Measurements from ENCODE around the gene TRPV6.

Gene TRPV6

DNA sequence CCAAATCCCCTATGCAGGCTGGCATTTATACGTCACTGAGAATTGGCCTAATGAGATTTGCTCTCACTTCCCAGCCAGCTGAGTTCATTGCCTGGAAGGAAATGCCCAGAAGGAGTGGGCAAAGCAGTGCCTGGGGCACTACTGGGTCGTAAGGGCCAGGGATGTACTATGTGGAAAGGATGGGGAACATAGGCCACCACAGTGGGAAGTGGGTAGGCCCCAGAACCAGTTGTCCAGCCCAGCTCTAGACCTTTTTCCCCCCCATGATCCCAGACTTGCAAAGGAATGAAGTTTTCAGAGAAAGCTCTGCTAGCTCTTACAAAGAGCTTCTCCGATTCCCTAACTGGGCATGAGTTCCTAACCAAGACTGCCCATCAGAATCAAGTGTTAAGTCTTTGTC lies 34.1 kb upstream of the TRPV6 start:
- Histone ChIP-seq H3K4me1 (ENCODE audit: control insufficient read depth, insufficient read depth, low read length) (no peaks in the 10 kb centered on the region), H3K4me3 (ENCODE audit: low read length in 2 of 2) (no peak overlapping the region)

DNA sequence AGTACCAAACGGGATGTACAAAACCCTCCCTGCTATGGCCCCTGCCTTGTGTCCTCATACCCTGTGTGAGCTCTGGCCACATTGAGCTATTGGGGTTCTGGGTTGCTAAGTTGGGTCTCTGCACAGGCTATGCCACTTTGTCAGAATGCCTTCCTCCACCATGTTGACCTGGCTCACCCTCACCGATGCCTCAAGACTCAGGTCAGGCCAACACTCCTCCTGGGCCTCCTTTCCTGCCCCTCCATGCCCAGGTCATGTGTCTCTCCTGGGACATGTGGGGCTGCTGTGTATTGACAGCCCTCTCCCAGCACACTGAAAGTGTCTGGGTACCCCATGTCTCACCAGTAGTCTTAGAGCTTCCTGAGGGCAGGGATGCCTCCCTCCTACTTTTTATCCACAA lies 33.4 kb upstream of the TRPV6 start:
- no peak overlapping the region for H3K9ac ChIP-seq (ENCODE audit: low read length in 2 of 2)
- H3K9me3 ChIP-seq (ENCODE audit: control insufficient read depth in 2 of 2, low read length in 2 of 2) = no peaks in the 10 kb centered on the region
- no peak overlapping the region for H3K4me3 ChIP-seq (ENCODE audit: low read length in 2 of 2)
- no peak overlapping the region for H3K27ac ChIP-seq (ENCODE audit: low read length)
- no peaks in the 10 kb centered on the region for H3K36me3 ChIP-seq (ENCODE audit: control insufficient read depth in 2 of 2, insufficient read depth in 2 of 2, low read length in 2 of 2)
- peaks cover 0 to 2% of the 10 kb centered on the region in 2 donors for H3K27me3 ChIP-seq (ENCODE audit: control insufficient read depth in 1 of 2, insufficient read depth in 2 of 2, low read length in 2 of 2)
- H3K4me1 ChIP-seq (ENCODE audit: control insufficient read depth, insufficient read depth, low read length) = no peaks in the 10 kb centered on the region

More for the DNA sequence above, 34.1 kb upstream of the TRPV6 start:
- no peak overlapping the region for H3K27ac ChIP-seq (ENCODE audit: low read length)
- peaks cover 0 to 2% of the 10 kb centered on the region in 2 donors for H3K27me3 ChIP-seq (ENCODE audit: control insufficient read depth in 1 of 2, insufficient read depth in 2 of 2, low read length in 2 of 2)
- H3K9ac ChIP-seq (ENCODE audit: low read length in 2 of 2) = no peak overlapping the region
- no peaks in the 10 kb centered on the region for H3K36me3 ChIP-seq (ENCODE audit: control insufficient read depth in 2 of 2, insufficient read depth in 2 of 2, low read length in 2 of 2)
- no peaks in the 10 kb centered on the region for H3K9me3 ChIP-seq (ENCODE audit: control insufficient read depth in 2 of 2, low read length in 2 of 2)

DNA sequence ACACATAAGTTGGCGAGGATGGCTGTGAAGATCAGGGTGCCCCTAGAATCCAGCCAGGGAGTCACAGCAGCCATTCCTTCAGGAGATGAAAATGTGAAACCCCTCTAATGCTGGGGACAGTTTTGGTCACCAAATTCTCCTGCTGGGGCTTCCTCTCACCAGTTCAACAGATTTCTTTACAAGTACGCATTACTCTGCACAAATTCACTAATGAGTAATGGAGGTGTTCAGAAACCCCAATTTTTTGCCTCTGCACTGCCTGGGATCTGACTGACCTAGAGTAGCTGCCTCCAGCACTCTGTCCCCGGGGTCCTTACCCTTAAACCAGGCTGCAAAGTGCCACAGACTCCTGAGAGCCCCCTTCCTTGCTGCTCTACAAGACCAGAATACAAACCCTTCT lies 31.9 kb upstream of the TRPV6 start:
- peaks cover 0 to 2% of the 10 kb centered on the region in 2 donors for H3K27me3 ChIP-seq (ENCODE audit: control insufficient read depth in 1 of 2, insufficient read depth in 2 of 2, low read length in 2 of 2)
- no peak overlapping the region for H3K9ac ChIP-seq (ENCODE audit: low read length in 2 of 2)
- no peaks in the 10 kb centered on the region for H3K9me3 ChIP-seq (ENCODE audit: control insufficient read depth in 2 of 2, low read length in 2 of 2)
- H3K4me3 ChIP-seq (ENCODE audit: low read length in 2 of 2) = no peak overlapping the region
- H3K27ac ChIP-seq (ENCODE audit: low read length) = no peak overlapping the region
- H3K36me3 ChIP-seq (ENCODE audit: control insufficient read depth in 2 of 2, insufficient read depth in 2 of 2, low read length in 2 of 2) = no peaks in the 10 kb centered on the region
- no peaks in the 10 kb centered on the region for H3K4me1 ChIP-seq (ENCODE audit: control insufficient read depth, insufficient read depth, low read length)

DNA sequence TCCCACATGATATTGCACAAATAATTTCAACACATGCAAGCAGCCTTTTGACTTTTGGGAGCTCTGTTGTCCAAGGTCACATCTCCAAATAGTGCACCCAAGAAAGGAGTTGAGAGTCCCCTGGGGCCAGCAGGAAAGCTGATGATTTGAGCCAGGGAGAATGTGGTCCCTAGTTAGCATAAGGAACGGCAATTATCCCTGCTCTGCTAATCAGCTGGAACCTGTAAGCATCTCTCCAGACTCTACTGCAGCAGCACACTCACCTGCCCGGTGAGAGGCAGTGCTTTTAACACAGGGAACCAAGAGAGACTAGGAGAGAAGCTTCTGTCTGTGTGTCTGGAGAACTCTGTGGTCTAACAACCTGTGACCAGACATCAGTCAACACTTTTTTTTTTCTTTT lies 31.0 kb upstream of the TRPV6 start:
- H3K4me3 ChIP-seq (ENCODE audit: low read length in 2 of 2) = no peak overlapping the region
- H3K36me3 ChIP-seq (ENCODE audit: control insufficient read depth in 2 of 2, insufficient read depth in 2 of 2, low read length in 2 of 2) = no peaks in the 10 kb centered on the region
- H3K9ac ChIP-seq (ENCODE audit: low read length in 2 of 2) = no peak overlapping the region
- no peaks in the 10 kb centered on the region for H3K9me3 ChIP-seq (ENCODE audit: control insufficient read depth in 2 of 2, low read length in 2 of 2)
- H3K4me1 ChIP-seq (ENCODE audit: control insufficient read depth, insufficient read depth, low read length) = no peaks in the 10 kb centered on the region
- no peak overlapping the region for H3K27ac ChIP-seq (ENCODE audit: low read length)
- peaks cover 0 to 2% of the 10 kb centered on the region in 2 donors for H3K27me3 ChIP-seq (ENCODE audit: control insufficient read depth in 1 of 2, insufficient read depth in 2 of 2, low read length in 2 of 2)

DNA sequence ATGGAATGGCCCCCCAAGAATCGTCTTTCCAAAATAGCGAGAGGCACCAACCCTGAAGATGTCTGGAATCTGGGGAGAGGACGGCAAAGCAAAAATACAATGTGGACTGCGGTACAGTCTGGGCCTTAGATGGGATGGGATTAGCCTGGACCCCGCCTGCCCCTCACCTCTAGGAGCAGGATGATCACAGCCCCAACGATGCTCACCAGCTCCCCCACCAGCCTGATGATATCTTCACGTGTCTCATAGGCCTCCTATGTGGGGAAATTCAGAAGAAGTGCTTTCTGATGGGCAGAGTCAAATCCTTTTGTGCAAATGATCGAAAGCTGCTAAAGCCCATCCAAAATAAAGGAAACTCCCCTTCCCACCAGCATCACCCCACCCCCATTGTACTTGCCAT lies 29.8 kb upstream of the TRPV6 start:
- Histone ChIP-seq H3K9ac (ENCODE audit: low read length in 2 of 2) (no peak overlapping the region), H3K4me3 (ENCODE audit: low read length in 2 of 2) (no peak overlapping the region), H3K27ac (ENCODE audit: low read length) (no peak overlapping the region), H3K27me3 (ENCODE audit: control insufficient read depth in 1 of 2, insufficient read depth in 2 of 2, low read length in 2 of 2) (peaks cover 0 to 2% of the 10 kb centered on the region in 2 donors), H3K36me3 (ENCODE audit: control insufficient read depth in 2 of 2, insufficient read depth in 2 of 2, low read length in 2 of 2) (no peaks in the 10 kb centered on the region), H3K4me1 (ENCODE audit: control insufficient read depth, insufficient read depth, low read length) (no peaks in the 10 kb centered on the region), H3K9me3 (ENCODE audit: control insufficient read depth in 2 of 2, low read length in 2 of 2) (no peaks in the 10 kb centered on the region)

DNA sequence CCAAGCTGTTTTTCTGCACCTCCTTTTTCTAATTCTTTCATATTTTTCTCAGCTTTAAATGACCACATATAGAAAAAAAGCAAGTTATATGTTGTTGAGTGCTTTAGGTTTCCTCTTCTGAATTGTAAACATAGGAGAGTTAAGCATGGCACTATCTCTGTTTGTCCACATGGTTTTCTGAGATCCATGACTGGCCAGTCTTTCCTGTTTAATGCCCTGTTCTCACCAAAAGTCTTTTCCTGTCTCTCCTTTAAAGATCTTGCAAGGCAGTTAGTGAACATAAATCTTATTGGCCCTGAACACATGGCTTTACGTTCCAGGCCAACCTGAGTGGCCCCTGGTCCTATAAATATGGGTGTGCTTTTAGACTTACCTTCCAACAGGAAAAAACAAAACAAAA lies 28.6 kb upstream of the TRPV6 start:
- Histone ChIP-seq H3K9ac (ENCODE audit: low read length in 2 of 2) (no peak overlapping the region), H3K4me3 (ENCODE audit: low read length in 2 of 2) (no peak overlapping the region), H3K27me3 (ENCODE audit: control insufficient read depth in 1 of 2, insufficient read depth in 2 of 2, low read length in 2 of 2) (peaks cover 0 to 2% of the 10 kb centered on the region in 2 donors), H3K9me3 (ENCODE audit: control insufficient read depth in 2 of 2, low read length in 2 of 2) (no peaks in the 10 kb centered on the region), H3K27ac (ENCODE audit: low read length) (no peak overlapping the region), H3K4me1 (ENCODE audit: control insufficient read depth, insufficient read depth, low read length) (no peaks in the 10 kb centered on the region), H3K36me3 (ENCODE audit: control insufficient read depth in 2 of 2, insufficient read depth in 2 of 2, low read length in 2 of 2) (no peaks in the 10 kb centered on the region)

DNA sequence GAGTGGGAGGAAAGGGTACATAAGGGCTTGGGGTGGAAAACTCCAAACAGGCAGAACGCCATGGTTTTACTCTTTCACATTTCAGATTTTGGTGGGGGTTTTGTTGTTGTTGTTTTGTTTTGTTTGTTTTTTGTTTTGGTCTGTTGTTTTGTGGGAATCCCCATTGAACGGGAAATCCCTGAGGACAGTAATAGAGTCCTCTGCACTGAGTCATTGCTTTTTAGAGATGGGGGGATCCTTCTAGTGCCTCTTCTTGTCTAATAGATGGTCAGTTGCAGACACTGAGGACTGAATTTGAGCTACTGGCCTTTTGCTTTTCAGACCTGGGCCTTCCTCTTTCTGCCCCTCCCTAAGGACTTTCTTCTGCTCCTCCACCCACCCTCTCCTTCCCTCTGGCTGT lies 28.0 kb upstream of the TRPV6 start:
- Histone ChIP-seq H3K27me3 (ENCODE audit: control insufficient read depth in 1 of 2, insufficient read depth in 2 of 2, low read length in 2 of 2) (peaks cover 0 to 2% of the 10 kb centered on the region in 2 donors), H3K9ac (ENCODE audit: low read length in 2 of 2) (no peak overlapping the region), H3K36me3 (ENCODE audit: control insufficient read depth in 2 of 2, insufficient read depth in 2 of 2, low read length in 2 of 2) (no peaks in the 10 kb centered on the region), H3K9me3 (ENCODE audit: control insufficient read depth in 2 of 2, low read length in 2 of 2) (no peaks in the 10 kb centered on the region), H3K4me1 (ENCODE audit: control insufficient read depth, insufficient read depth, low read length) (no peaks in the 10 kb centered on the region), H3K4me3 (ENCODE audit: low read length in 2 of 2) (no peak overlapping the region), H3K27ac (ENCODE audit: low read length) (no peak overlapping the region)

DNA sequence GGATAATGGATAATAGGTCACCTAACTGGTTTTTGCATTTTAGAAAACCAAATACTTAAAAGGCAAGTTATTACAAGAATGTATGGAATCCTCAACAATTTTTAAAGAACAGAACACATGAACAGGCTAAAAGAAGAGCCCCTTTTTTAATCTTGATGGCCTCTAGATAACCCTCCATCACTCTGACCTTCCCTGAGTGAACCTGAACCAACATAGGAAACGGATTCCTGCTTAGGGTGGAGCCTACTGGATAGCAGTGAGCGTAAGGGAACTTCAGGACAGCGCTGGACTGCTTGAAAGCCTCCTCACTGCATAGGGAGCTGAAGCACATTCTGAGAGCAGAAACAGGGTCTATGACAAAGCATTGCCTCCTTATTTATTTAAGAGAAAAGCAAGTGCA lies 27.5 kb upstream of the TRPV6 start:
- no peak overlapping the region for H3K9ac ChIP-seq (ENCODE audit: low read length in 2 of 2)
- H3K4me1 ChIP-seq (ENCODE audit: control insufficient read depth, insufficient read depth, low read length) = no peaks in the 10 kb centered on the region
- no peaks in the 10 kb centered on the region for H3K9me3 ChIP-seq (ENCODE audit: control insufficient read depth in 2 of 2, low read length in 2 of 2)
- H3K4me3 ChIP-seq (ENCODE audit: low read length in 2 of 2) = no peak overlapping the region
- no peak overlapping the region for H3K27ac ChIP-seq (ENCODE audit: low read length)
- peaks cover 0 to 2% of the 10 kb centered on the region in 2 donors for H3K27me3 ChIP-seq (ENCODE audit: control insufficient read depth in 1 of 2, insufficient read depth in 2 of 2, low read length in 2 of 2)
- H3K36me3 ChIP-seq (ENCODE audit: control insufficient read depth in 2 of 2, insufficient read depth in 2 of 2, low read length in 2 of 2) = no peaks in the 10 kb centered on the region

DNA sequence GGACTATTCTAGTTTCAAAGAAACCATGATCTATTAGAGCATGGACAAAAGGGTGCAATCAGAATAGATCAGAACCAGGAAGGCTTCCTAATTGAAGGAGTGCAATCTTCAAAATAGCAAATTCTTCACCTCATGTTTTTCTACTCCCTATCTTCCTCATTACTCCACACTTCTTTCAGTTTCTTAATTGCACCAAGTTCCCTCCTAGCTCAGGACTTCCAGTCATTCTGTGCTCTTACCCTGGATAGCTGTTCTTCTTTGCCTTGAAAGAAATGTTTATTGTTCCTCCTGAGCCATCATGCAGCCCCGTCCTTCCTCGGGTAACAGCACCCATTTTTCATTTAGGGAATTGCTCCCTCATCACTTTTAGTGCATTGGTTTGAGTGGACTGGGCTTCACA lies 24.9 kb upstream of the TRPV6 start:
- H3K9ac ChIP-seq (ENCODE audit: low read length in 2 of 2) = no peak overlapping the region
- H3K4me3 ChIP-seq (ENCODE audit: low read length in 2 of 2) = no peak overlapping the region
- H3K9me3 ChIP-seq (ENCODE audit: control insufficient read depth in 2 of 2, low read length in 2 of 2) = no peaks in the 10 kb centered on the region
- no peaks in the 10 kb centered on the region for H3K27me3 ChIP-seq (ENCODE audit: control insufficient read depth in 1 of 2, insufficient read depth in 2 of 2, low read length in 2 of 2)
- H3K36me3 ChIP-seq (ENCODE audit: control insufficient read depth in 2 of 2, insufficient read depth in 2 of 2, low read length in 2 of 2) = no peaks in the 10 kb centered on the region
- no peak overlapping the region for H3K27ac ChIP-seq (ENCODE audit: low read length)
- H3K4me1 ChIP-seq (ENCODE audit: control insufficient read depth, insufficient read depth, low read length) = no peaks in the 10 kb centered on the region

DNA sequence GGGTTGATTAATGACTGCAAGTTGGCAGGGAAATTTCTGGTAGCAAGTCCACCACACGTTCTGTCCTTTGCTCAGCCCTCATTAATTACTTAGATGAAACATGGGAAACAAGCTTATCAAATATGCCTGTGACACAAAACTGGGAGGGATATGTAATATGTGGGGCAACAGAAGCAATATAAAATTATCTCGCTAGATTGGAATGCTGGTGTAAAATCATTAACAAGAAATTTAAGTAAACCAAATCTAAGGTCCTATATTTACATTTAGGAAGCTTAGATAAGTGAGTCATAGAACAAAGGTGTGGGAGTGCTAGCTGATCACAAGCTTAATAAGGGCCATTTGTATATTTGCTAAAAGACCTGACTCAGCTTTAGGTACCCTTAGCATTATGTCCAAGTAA lies 24.5 kb upstream of the TRPV6 start:
- Histone ChIP-seq H3K4me3 (ENCODE audit: low read length in 2 of 2) (no peak overlapping the region), H3K27ac (ENCODE audit: low read length) (no peak overlapping the region), H3K36me3 (ENCODE audit: control insufficient read depth in 2 of 2, insufficient read depth in 2 of 2, low read length in 2 of 2) (no peaks in the 10 kb centered on the region), H3K9ac (ENCODE audit: low read length in 2 of 2) (no peak overlapping the region), H3K9me3 (ENCODE audit: control insufficient read depth in 2 of 2, low read length in 2 of 2) (no peaks in the 10 kb centered on the region), H3K27me3 (ENCODE audit: control insufficient read depth in 1 of 2, insufficient read depth in 2 of 2, low read length in 2 of 2) (no peaks in the 10 kb centered on the region), H3K4me1 (ENCODE audit: control insufficient read depth, insufficient read depth, low read length) (no peaks in the 10 kb centered on the region)

DNA sequence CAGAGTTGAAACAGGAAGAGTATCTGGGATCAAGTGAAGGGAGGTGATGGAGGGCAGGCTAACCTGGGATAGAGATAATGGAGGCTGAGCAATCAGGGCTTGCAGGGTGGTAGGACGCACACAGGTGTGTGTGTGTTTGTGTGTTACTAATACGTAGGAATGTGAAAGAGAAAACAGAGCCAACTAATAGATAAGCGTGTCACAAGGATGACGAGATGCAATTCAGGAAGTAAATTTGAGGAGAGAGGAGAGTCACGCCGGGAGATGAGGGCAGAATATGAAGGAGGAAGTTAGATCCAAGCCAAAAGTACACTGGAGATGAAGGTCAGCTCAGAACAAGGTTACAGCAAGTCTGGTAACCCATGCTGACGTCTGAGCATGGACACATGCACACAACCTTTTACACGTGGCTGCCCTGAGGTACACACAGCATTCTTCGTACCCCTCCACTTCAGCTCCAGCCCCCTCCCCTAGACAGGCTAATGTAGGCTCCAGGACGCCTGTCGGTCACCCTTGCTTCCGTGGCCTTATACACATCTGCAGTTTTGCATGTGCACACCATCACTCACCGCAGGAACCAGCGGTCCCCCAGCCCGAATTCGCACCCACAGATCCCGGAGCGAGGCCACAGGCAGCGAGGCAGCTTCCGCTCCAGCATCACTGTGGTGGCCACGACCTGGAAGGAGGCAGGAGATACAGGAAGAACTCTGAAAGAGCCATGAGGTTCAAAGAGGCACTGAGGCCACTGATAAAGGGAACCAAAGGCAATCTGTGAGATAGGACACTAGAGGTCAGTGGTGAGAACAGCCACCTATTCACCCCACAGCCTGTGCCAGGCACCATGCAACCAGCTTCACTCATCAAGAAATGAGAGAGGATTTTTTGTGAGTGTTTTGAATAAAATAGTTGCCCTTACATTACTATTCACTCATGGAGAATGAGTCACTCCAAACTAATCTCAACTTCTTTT lies 23.7 kb upstream of the TRPV6 start:
- no peaks in the 10 kb centered on the region for H3K9me3 ChIP-seq (ENCODE audit: control insufficient read depth in 2 of 2, low read length in 2 of 2)
- no peaks in the 10 kb centered on the region for H3K4me1 ChIP-seq (ENCODE audit: control insufficient read depth, insufficient read depth, low read length)
- H3K4me3 ChIP-seq (ENCODE audit: low read length in 2 of 2) = no peak overlapping the region
- H3K9ac ChIP-seq (ENCODE audit: low read length in 2 of 2) = no peak overlapping the region
- no peaks in the 10 kb centered on the region for H3K27me3 ChIP-seq (ENCODE audit: control insufficient read depth in 1 of 2, insufficient read depth in 2 of 2, low read length in 2 of 2)
- no peaks in the 10 kb centered on the region for H3K36me3 ChIP-seq (ENCODE audit: control insufficient read depth in 2 of 2, insufficient read depth in 2 of 2, low read length in 2 of 2)
- no peak overlapping the region for H3K27ac ChIP-seq (ENCODE audit: low read length)
